Mesangial cell (primary cell): ENCODE data around the gene MAGEA3. TPM values are rescaled to one million over a fixed set of nuclear protein-coding genes. Genes with fewer than 3 reads are reported as not detected.

Experiments used
- total RNA-seq: library from RNA; depleted of rRNA; stranded (reverse); fragments of >200 nt; gene quantifications from 2 replicates; pipeline ENCODE4 v1.2.3, GENCODE V29; 2015

Gene MAGEA3
- not detected in 2 replicates for total RNA-seq

GRCh38 chrX:152697952-152698931 is at the start of gene MAGEA3:
TSS of gene MAGEA3 (plus strand) at chrX:152698794. CDS start at chrX:152700833, 2,039 bp downstream.

DNA sequence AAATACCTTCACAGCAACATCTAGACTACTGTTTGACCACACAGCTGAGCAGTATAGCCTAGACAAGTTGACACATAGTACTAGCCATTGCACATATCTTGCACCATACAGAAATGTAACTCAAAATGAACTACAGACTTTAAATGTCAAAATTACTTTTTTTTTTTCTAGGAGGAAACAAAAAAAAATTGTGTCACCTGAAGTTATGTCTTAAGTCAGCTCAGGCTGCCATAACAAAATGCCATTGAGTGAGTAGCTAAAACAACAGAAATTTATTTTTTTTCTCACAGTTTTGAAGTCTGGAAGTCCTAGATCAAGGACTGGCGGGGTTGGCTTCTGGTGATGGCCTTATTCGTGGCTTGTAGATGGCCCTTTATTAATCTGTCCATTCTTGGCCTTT is 10.6 kb downstream of the MAGEA3 start, which contains the start of gene CSAG2:
Gene CSAG2 (minus strand): TSS at position 101 of the 400 bp plus-strand sequence. CDS start 161 bp downstream, outside the sequence.

DNA sequence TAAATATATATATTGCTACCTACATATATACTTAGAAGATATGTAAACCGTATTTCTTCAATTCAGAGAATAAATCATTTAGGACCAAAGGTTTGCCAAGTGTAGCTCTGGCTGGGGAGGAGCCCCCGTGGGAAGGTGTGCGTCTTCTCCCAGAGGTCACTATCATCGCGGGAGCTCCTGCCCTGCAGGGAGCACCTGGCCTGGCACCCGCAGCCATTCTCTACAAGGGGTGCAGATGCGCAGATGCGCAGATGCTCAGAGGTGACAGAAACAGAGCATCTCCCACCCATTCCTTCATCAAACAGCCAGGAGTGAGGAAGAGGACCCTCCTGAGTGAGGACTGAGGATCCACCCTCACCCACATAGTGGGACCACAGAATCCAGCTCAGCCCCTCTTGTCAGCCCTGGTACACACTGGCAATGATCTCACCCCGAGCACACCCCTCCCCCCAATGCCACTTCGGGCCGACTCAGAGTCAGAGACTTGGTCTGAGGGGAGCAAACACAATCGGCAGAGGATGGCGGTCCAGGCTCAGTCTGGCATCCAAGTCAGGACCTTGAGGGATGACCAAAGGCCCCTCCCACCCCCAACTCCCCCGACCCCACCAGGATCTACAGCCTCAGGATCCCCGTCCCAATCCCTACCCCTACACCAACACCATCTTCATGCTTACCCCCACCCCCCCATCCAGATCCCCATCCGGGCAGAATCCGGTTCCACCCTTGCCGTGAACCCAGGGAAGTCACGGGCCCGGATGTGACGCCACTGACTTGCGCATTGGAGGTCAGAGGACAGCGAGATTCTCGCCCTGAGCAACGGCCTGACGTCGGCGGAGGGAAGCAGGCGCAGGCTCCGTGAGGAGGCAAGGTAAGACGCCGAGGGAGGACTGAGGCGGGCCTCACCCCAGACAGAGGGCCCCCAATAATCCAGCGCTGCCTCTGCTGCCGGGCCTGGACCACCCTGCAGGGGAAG is 15.5 kb downstream of the MAGEA3 start, which contains the start of gene MAGEA2B:
Gene MAGEA2B (plus strand): TSS at position 814 of the 973 bp plus-strand sequence. CDS start 2,479 bp downstream, outside the sequence.

GRCh38 chrX:152733261-152733975 is 34.8 kb downstream of the MAGEA3 start, which contains the start of the genes CSAG1 and MAGEA12:
TSS of gene CSAG1 (minus strand) at chrX:152733721. CDS start at chrX:152732460, 1,261 bp downstream.
TSS of gene MAGEA12 (plus strand) at chrX:152733757. CDS start at chrX:152736162, 2,405 bp downstream.

Other genes starting within 250 kb of the MAGEA3 start
- not detected in 2 replicates for gene GABRA3, start 247.5 kb upstream of the MAGEA3 start, total RNA-seq
- gene GABRQ, start 60.9 kb upstream of the MAGEA3 start, total RNA-seq = under 0.01 and 0.13 TPM in 2 replicates
- gene CSAG2, start 10.5 kb downstream of the MAGEA3 start, total RNA-seq = not detected in 2 replicates
- gene MAGEA2B, start 15.8 kb downstream of the MAGEA3 start, total RNA-seq = not detected in 2 replicates
- gene CSAG1, start 34.9 kb downstream of the MAGEA3 start, total RNA-seq = not detected in 2 replicates
- not detected in 2 replicates for gene MAGEA12, start 35.0 kb downstream of the MAGEA3 start, total RNA-seq
- not detected in 2 replicates for gene MAGEA2, start 55.0 kb downstream of the MAGEA3 start, total RNA-seq
- gene CSAG3, start 60.4 kb downstream of the MAGEA3 start, total RNA-seq = not detected in 2 replicates
- gene MAGEA6, start 70.9 kb downstream of the MAGEA3 start, total RNA-seq = not detected in 2 replicates
- gene CETN2, start 132.0 kb downstream of the MAGEA3 start, total RNA-seq = 15.8 and 17.1 TPM in 2 replicates
- gene NSDHL, start 132.3 kb downstream of the MAGEA3 start, total RNA-seq = 18.9 and 30.1 TPM in 2 replicates
- gene ZNF185, start 199.3 kb downstream of the MAGEA3 start, total RNA-seq = 12.1 and 25.1 TPM in 2 replicates